HepG2 (cell line): ENCODE measurements around the gene ARL6IP4.

ENCODE experiments used
- CTCF ChIP-seq: sonication (generic); formaldehyde crosslinking; IDR thresholded peaks from 2 replicates; pipeline ENCODE4 v1.5.0; 2020; ENCODE audit warnings: mild to moderate bottlenecking, missing genetic modification reagents, moderate library complexity
- ESRRA ChIP-seq: sonication (generic); formaldehyde crosslinking; IDR thresholded peaks from 2 replicates; pipeline ENCODE4 v1.5.1; 2020; ENCODE audit warnings: mild to moderate bottlenecking, low read depth, missing genetic modification reagents
- NCOA2 ChIP-seq: sonication (generic); formaldehyde crosslinking; IDR thresholded peaks from 2 replicates; pipeline ENCODE4 v1.8.0; 2022; ENCODE audit warnings: inconsistent platforms
- ZBTB1 ChIP-seq: sonication (generic); formaldehyde crosslinking; IDR thresholded peaks from 2 replicates; pipeline ENCODE4 v1.4.0; 2020; ENCODE audit warnings: missing genetic modification reagents, borderline replicate concordance
- ZNF10 ChIP-seq: sonication (generic); formaldehyde crosslinking; IDR thresholded peaks from 2 replicates; pipeline ENCODE4 v1.4.0; 2020; ENCODE audit warnings: mild to moderate bottlenecking, low read depth, missing genetic modification reagents, borderline replicate concordance
- ZNF362 ChIP-seq: sonication (generic); formaldehyde crosslinking; IDR thresholded peaks from 2 replicates; pipeline ENCODE4 v1.4.0; 2020; ENCODE audit warnings: missing genetic modification reagents, mild to moderate bottlenecking, borderline replicate concordance

- TF ChIP-seq CTCF (CRISPR knock-in tag) (no peak), NCOA2 (CRISPR knock-in tag) (no peak), ZNF362 (CRISPR knock-in tag) (no peak), ZNF10 (CRISPR knock-in tag) (no peak), ZBTB1 (no peak), ESRRA (CRISPR knock-in tag) (no peak)
These were observed 10.8 kb upstream of the ARL6IP4 start for GRCh38 chr12:122969676-122970075.
